Uterus (tissue), 2 donors: ENCODE results near the gene SSTR4.

Experiments used
- CTCF ChIP-seq, 4 experiments: fragments of 200-600 bp in 2 of 4; fragments of 450-650 bp in 2 of 4; sonication (generic) in 2 of 4; IDR thresholded peaks; one replicate each; pipeline ENCODE4 v1.5.1; 2016 to 2019; ENCODE audit warnings: antibody characterized with exemption in 4 of 4, mild to moderate bottlenecking in 2 of 4, moderate library complexity in 1 of 4
- POLR2A ChIP-seq, 2 donors: fragments of 450-650 bp; IDR thresholded peaks; one replicate each; pipeline ENCODE4 v1.6.1; 2016; ENCODE audit warnings: antibody characterized with exemption in 2 of 2, mild to moderate bottlenecking in 1 of 2, moderate library complexity in 1 of 2

DNA sequence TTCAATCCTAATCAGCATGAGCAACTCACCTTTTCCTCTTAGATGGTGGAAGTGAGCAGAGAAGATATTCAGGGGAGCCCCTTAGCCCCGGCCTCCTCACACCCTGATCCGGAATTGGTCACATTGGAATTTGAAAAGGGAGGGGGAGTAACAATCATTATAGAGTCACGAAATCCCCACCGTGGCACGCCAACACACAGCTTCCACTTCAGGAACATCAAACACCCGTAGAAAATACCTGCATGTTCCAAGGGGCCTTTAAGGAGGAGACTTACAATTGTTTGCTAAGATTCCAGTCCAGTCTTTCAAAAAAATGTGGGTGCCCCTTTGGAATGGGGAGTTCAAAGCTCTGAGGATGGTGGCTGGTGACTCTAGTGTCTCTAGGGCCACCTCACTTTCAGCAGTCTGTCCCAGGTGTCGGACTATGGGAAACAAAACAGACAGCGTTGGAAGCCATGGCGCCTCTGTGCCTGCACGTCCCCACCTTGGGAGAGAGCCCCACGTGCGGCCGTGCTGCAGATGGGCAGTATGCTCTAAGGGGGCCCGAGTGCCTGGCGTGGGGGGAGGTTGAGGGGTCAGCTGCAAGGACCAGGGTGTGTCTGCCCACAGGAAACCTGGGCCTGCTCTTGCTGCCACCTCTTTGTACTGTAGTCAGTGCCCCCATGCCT lies 48.6 kb downstream of the SSTR4 start:
- TF ChIP-seq CTCF (IDR thresholded peaks at IDR 0.05) (no peak), POLR2A (IDR thresholded peaks at IDR 0.05) (no peak)
